HCT116 (cell line): ENCODE results near the gene KCNE1. TPM values are rescaled to one million over a fixed set of nuclear protein-coding genes. Genes with fewer than 3 reads are reported as not detected.

Source experiments
- ATAC-seq: fragments of 200-7000 bp; cut with Tn5 transposase; 2 replicates; pipeline ENCODE4 v1.9.1; 2020; ENCODE audit warnings: mild to moderate bottlenecking, moderate library complexity
- BruUV-seq: library from RNA; stranded (reverse); fragments of 400-500 nt; replicated peaks from 2 replicates; lab custom pipeline; 2021; lab: Mats Ljungman, UMichigan
- CTCF ChIA-PET: fragments of 300-600 bp; sonication (Branson Sonifier 250); formaldehyde crosslinking; loops from one replicate; lab custom pipeline; 2021; ENCODE audit warnings: antibody characterized with exemption; lab: Charles Lee
- POLR2A ChIA-PET: fragments of 300-600, 350-600 bp; sonication (Branson Sonifier 250); formaldehyde crosslinking; loops from one replicate; lab custom pipeline; 2021; ENCODE audit warnings: antibody characterized with exemption; lab: Charles Lee
- RAD21 ChIA-PET, 2 experiments: fragments of 300-600 bp; sonication (Branson Sonifier 250); formaldehyde crosslinking; loops; one replicate each; lab custom pipeline; 2023; ENCODE audit warnings: low total read pairs in 2 of 2; ENCODE audit not compliant: uncharacterized antibody in 2 of 2, unreplicated experiment in 2 of 2, low non-redundant PET in 1 of 2; lab: Charles Lee
- DNase-seq: peaks from one replicate; pipeline ENCODE4 v3.0.0-alpha.2; 2010; ENCODE audit warnings: low read depth, low spot score
- H2AFZ ChIP-seq: fragments of 200-600 bp; shearing (Covaris generic), sonication (generic); 2 replicates; pipeline ENCODE4 v1.6.1; 2017; ENCODE audit warnings: low read depth, mixed run types, mixed read lengths, antibody characterized with exemption, low read length; ENCODE audit not compliant: poor library complexity, severe bottlenecking
- H3K27ac ChIP-seq: 2 replicates; pipeline ENCODE4 v1.5.1; 2012; ENCODE audit warnings: low read depth, low read length
- H3K27me3 ChIP-seq: fragments of 200-600 bp; sonication (generic); 2 replicates; pipeline ENCODE4 v1.6.1; 2016; ENCODE audit warnings: mixed run types, low read length, mixed read lengths; ENCODE audit not compliant: insufficient read depth
- H3K36me3 ChIP-seq, 2 experiments: fragments of 200-500 bp in 1 of 2; fragments of 200-600 bp in 1 of 2; sonication (Bioruptor generic) in 1 of 2; sonication (generic) in 1 of 2; 2 replicates each; pipeline versions ENCODE4 v1.5.1 to v1.6.1; 2014 to 2016; ENCODE audit warnings: low read length in 2 of 2, inconsistent platforms in 1 of 2, mixed read lengths in 1 of 2, mixed run types in 1 of 2; ENCODE audit not compliant: insufficient read depth in 2 of 2, control insufficient read depth in 1 of 2
- H3K4me1 ChIP-seq, 2 experiments: fragments of 200-600 bp in 1 of 2; sonication (generic) in 1 of 2; 2 replicates each; pipeline versions ENCODE4 v1.5.1 to v1.6.1; 2012 to 2017; ENCODE audit warnings: low read length in 2 of 2, inconsistent platforms in 1 of 2, mild to moderate bottlenecking in 1 of 2, mixed read lengths in 1 of 2, mixed run types in 1 of 2, moderate library complexity in 1 of 2; ENCODE audit not compliant: insufficient read depth in 2 of 2, control insufficient read depth in 1 of 2
- H3K4me2 ChIP-seq: fragments of 200-600 bp; sonication (generic); 2 replicates; pipeline ENCODE4 v1.6.1; 2017; ENCODE audit warnings: mixed run types, low read length, mixed read lengths
- H3K4me3 ChIP-seq, 2 experiments: fragments of 200-600 bp in 1 of 2; sonication (generic) in 1 of 2; replicated peaks in 1 of 2; 2 replicates each; pipeline ENCODE4 v1.5.1; 2011 to 2016; ENCODE audit warnings: low read length in 2 of 2, control low read depth in 1 of 2, low read depth in 1 of 2, mild to moderate bottlenecking in 1 of 2, mixed read lengths in 1 of 2, mixed run types in 1 of 2
- H3K79me2 ChIP-seq: fragments of 200-600 bp; sonication (generic); 2 replicates; pipeline ENCODE4 v1.6.1; 2017; ENCODE audit warnings: mild to moderate bottlenecking, mixed run types, low read length, moderate library complexity, mixed read lengths; ENCODE audit not compliant: insufficient read depth
- H3K9ac ChIP-seq: fragments of 200-600 bp; sonication (generic); 2 replicates; pipeline ENCODE4 v1.6.1; 2016; ENCODE audit warnings: low read length, mixed read lengths
- H3K9me2 ChIP-seq: fragments of 200-600 bp; sonication (generic), shearing (Covaris generic); 2 replicates; pipeline ENCODE4 v1.6.1; 2017; ENCODE audit warnings: mixed run types, mild to moderate bottlenecking, moderate library complexity; ENCODE audit not compliant: insufficient read depth
- H3K9me3 ChIP-seq, 2 experiments: fragments of 200-500 bp in 1 of 2; fragments of 200-600 bp in 1 of 2; sonication (Bioruptor generic) in 1 of 2; sonication (generic) in 1 of 2; 2 replicates each; pipeline ENCODE4 v1.6.1; 2014 to 2017; ENCODE audit warnings: low read length in 2 of 2, mixed read lengths in 2 of 2, inconsistent platforms in 1 of 2, low read depth in 1 of 2, mild to moderate bottlenecking in 1 of 2, mixed run types in 1 of 2, moderate library complexity in 1 of 2; ENCODE audit not compliant: control insufficient read depth in 1 of 2, insufficient read depth in 1 of 2
- H4K20me1 ChIP-seq: fragments of 200-600 bp; sonication (generic), shearing (Covaris generic); 2 replicates; pipeline ENCODE4 v1.6.1; 2017; ENCODE audit warnings: mixed run types, mild to moderate bottlenecking, moderate library complexity; ENCODE audit not compliant: insufficient read depth
- CTCF ChIP-seq, 3 experiments: fragments of 200-600 bp in 1 of 3; sonication (generic) in 1 of 3; IDR thresholded peaks in 2 of 3; conservative IDR thresholded peaks in 1 of 3; 2 replicates each; pipeline ENCODE4 v1.5.1; 2012 to 2017; ENCODE audit warnings: low read depth in 2 of 3, low read length in 2 of 3, antibody characterized with exemption in 1 of 3, borderline replicate concordance in 1 of 3, control low read depth in 1 of 3, mild to moderate bottlenecking in 1 of 3, mixed read lengths in 1 of 3, mixed run types in 1 of 3, moderate library complexity in 1 of 3; ENCODE audit not compliant: insufficient read depth in 1 of 3
- EGR1 ChIP-seq: IDR thresholded peaks from 2 replicates; pipeline ENCODE4 v1.6.1; 2012; ENCODE audit warnings: low read depth
- POLR2A ChIP-seq: IDR thresholded peaks from 2 replicates; pipeline ENCODE4 v1.7.0; 2011; ENCODE audit warnings: borderline replicate concordance; ENCODE audit not compliant: insufficient read depth, insufficient read length; ENCODE audit errors: extremely low read depth
- RAD21 ChIP-seq: IDR thresholded peaks from 2 replicates; pipeline ENCODE4 v1.6.1; 2012; ENCODE audit warnings: low read depth, mild to moderate bottlenecking
- SIN3A ChIP-seq: IDR thresholded peaks from 2 replicates; pipeline ENCODE4 v1.6.1; 2012; ENCODE audit warnings: low read depth
- SP1 ChIP-seq: IDR thresholded peaks from 2 replicates; pipeline ENCODE4 v1.6.1; 2012; ENCODE audit warnings: low read depth
- SRF ChIP-seq: IDR thresholded peaks from 2 replicates; pipeline ENCODE4 v1.6.1; 2012; ENCODE audit warnings: low read depth
- ZBTB33 ChIP-seq: IDR thresholded peaks from 2 replicates; pipeline ENCODE4 v1.6.1; 2011; ENCODE audit warnings: mild to moderate bottlenecking, low read length, moderate library complexity; ENCODE audit not compliant: insufficient replicate concordance; ENCODE audit errors: extremely low read depth
- ZNF274 ChIP-seq: fragments of 200-500 bp; sonication (Bioruptor generic); IDR thresholded peaks from 2 replicates; pipeline ENCODE4 v1.6.1; 2014; ENCODE audit warnings: mild to moderate bottlenecking, low read depth, low read length, inconsistent platforms
- intact Hi-C: fragments of 100-400 bp; cut with micrococcal nuclease; formaldehyde crosslinking; loops from 2 replicates; pipeline ENCODE4 v1.10.0; 2022
- total RNA-seq: library from RNA; stranded (reverse); gene quantifications from one replicate; pipeline ENCODE4 v1.2.1, GENCODE V29; 2021; ENCODE audit not compliant: unreplicated experiment
- TF ChIP-seq, protein P1 (sequence below): IDR thresholded peaks from 2 replicates; pipeline ENCODE4 v1.6.1; 2012
- TF ChIP-seq, protein P2 (sequence below): IDR thresholded peaks from 2 replicates; pipeline ENCODE4 v1.6.1; 2012

The KCNE1 gene
- total RNA-seq, 1 experiment from 2014 or later, result not detected

- Histone ChIP-seq H3K9ac (no peak overlapping the region), H3K27ac (no peak overlapping the region), H3K79me2 (no peaks in the 10 kb centered on the region)
- no TSS peak for BruUV-seq
- TF ChIP-seq POLR2A, result no peak
- TF ChIP-seq ZBTB33, result no peak
- TF ChIP-seq SP1, result no peak
- no peak for TF ChIP-seq SRF
- TF ChIP-seq SIN3A, result no peak
- no peak for TF ChIP-seq ZNF274
- TF ChIP-seq, protein P1, sequence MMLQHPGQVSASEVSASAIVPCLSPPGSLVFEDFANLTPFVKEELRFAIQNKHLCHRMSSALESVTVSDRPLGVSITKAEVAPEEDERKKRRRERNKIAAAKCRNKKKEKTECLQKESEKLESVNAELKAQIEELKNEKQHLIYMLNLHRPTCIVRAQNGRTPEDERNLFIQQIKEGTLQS, result no peak
- no peak for TF ChIP-seq EGR1
- TF ChIP-seq, protein P2, sequence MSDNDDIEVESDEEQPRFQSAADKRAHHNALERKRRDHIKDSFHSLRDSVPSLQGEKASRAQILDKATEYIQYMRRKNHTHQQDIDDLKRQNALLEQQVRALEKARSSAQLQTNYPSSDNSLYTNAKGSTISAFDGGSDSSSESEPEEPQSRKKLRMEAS, result no peak
- peak; percentile 31 to 52 (median 37); a peak in 5 of 6 replicates for TF ChIP-seq CTCF (IDR thresholded peaks at IDR 0.05 in 2 of 3, conservative IDR thresholded peaks at IDR 0.05 in 1 of 3; ENCODE audit: borderline replicate concordance in 1 of 3, insufficient read depth in 1 of 3, low read depth in 2 of 3, low read length in 2 of 3)
- peak; percentile 40 for TF ChIP-seq RAD21
- TF ChIP-seq, all 23 proteins: peak for 2
- RAD21 ChIA-PET, result no interaction called here
- DNase-seq (no peak), ATAC-seq (peak; percentile 89)
- Histone ChIP-seq H3K9me2 (no peaks in the 10 kb centered on the region), H3K4me3 (no peak overlapping the region), H3K4me1 (no peaks in the 10 kb centered on the region), H4K20me1 (no peaks in the 10 kb centered on the region), H3K27me3 (no peaks in the 10 kb centered on the region), H2AFZ (no peak overlapping the region), H3K9me3 (no peaks in the 10 kb centered on the region), H3K4me2 (no peak overlapping the region), H3K36me3 (no peaks in the 10 kb centered on the region)
- intact Hi-C loops, result no loop called here
- CTCF ChIA-PET, result interaction anchor here (1.0 to 1.5 kb wide), 5 partner anchors 9 to 113 kb away, joined by 3 to 6 read pairs (median 4); no protein-coding TSS in a partner anchor
- POLR2A ChIA-PET, result no interaction called here
Observed at GRCh38 chr21:34517491-34518245, 5.7 kb upstream of the KCNE1 start.
